Common myeloid progenitor, CD34-positive (primary cell): ENCODE results near the gene KRTAP4-9.

Experiments
- CTCF ChIA-PET: fragments of 350-600 bp; sonication (Branson Sonifier 250); formaldehyde crosslinking; loops from one replicate; lab custom pipeline; 2021; ENCODE audit warnings: antibody characterized with exemption; lab: Charles Lee
- POLR2A ChIA-PET: fragments of 350-600 bp; sonication (Branson Sonifier 250); formaldehyde crosslinking; loops from one replicate; lab custom pipeline; 2021; ENCODE audit warnings: antibody characterized with exemption; lab: Charles Lee
- DNase-seq, 3 donors: peaks; one replicate each; pipeline versions ENCODE4 v3.0.0 to v3.0.0-alpha.2; 2013
- H3K27ac ChIP-seq, 2 experiments: 1 replicate in 1 of 2; 2 replicates in 1 of 2; pipeline ENCODE4 v1.7.0; 2013; ENCODE audit warnings: inconsistent platforms in 2 of 2, low read length in 2 of 2, mild to moderate bottlenecking in 2 of 2, low read depth in 1 of 2, moderate library complexity in 1 of 2; ENCODE audit not compliant: severe bottlenecking in 2 of 2, insufficient read depth in 1 of 2, poor library complexity in 1 of 2
- H3K27me3 ChIP-seq, 5 experiments: replicated peaks in 2 of 5; 1 replicate in 3 of 5; 2 replicates in 2 of 5; pipeline versions ENCODE4 v1.6.1 to v1.7.0; 2013; ENCODE audit warnings: low read length in 4 of 5, mild to moderate bottlenecking in 2 of 5, moderate library complexity in 2 of 5, inconsistent platforms in 1 of 5; ENCODE audit not compliant: insufficient read depth in 5 of 5, control insufficient read depth in 4 of 5
- H3K36me3 ChIP-seq, 4 experiments: 1 replicate in 2 of 4; 2 replicates in 2 of 4; pipeline versions ENCODE4 v1.6.1 to v1.7.0; 2013; ENCODE audit warnings: low read length in 3 of 4, control low read depth in 1 of 4, mild to moderate bottlenecking in 1 of 4; ENCODE audit not compliant: control insufficient read depth in 4 of 4, insufficient read depth in 4 of 4
- H3K4me1 ChIP-seq, 4 experiments: 1 replicate in 3 of 4; 2 replicates in 1 of 4; pipeline versions ENCODE4 v1.6.1 to v1.7.1; 2013; ENCODE audit warnings: low read length in 3 of 4, mild to moderate bottlenecking in 3 of 4, control low read depth in 1 of 4, inconsistent platforms in 1 of 4, moderate library complexity in 1 of 4; ENCODE audit not compliant: control insufficient read depth in 4 of 4, insufficient read depth in 4 of 4; ENCODE audit errors: control extremely low read depth in 1 of 4
- H3K4me3 ChIP-seq, 7 experiments: 1 replicate in 4 of 7; 2 replicates in 3 of 7; pipeline versions ENCODE4 v1.5.1 to v1.7.0; 2013; ENCODE audit warnings: mild to moderate bottlenecking in 7 of 7, low read length in 6 of 7, moderate library complexity in 6 of 7, inconsistent platforms in 2 of 7, low read depth in 2 of 7, control low read depth in 1 of 7; ENCODE audit not compliant: insufficient read depth in 4 of 7, control insufficient read depth in 1 of 7; ENCODE audit errors: extremely low read depth in 1 of 7
- H3K9me3 ChIP-seq, 5 experiments: 1 replicate in 4 of 5; 2 replicates in 1 of 5; pipeline versions ENCODE4 v1.6.1 to v1.7.1; 2013; ENCODE audit warnings: low read length in 4 of 5, mild to moderate bottlenecking in 2 of 5, inconsistent platforms in 1 of 5, low read depth in 1 of 5, moderate library complexity in 1 of 5; ENCODE audit not compliant: control insufficient read depth in 4 of 5, insufficient read depth in 2 of 5; ENCODE audit errors: control extremely low read depth in 1 of 5
- WGBS: methylation state at CpG from one replicate; pipeline ENCODE4 v1.1.5; 2013; ENCODE audit not compliant: insufficient coverage; 5-methylcytosine and 5-hydroxymethylcytosine counted together

The KRTAP4-9 gene

GRCh38 chr17:41153856-41154255 lies 48.7 kb downstream of the KRTAP4-9 start:
- DNase-seq, result peak in 2 of 3 donors; percentile 30 to 47
- H3K36me3 ChIP-seq, result no peaks in the 10 kb centered on the region
- peaks cover 0 to 8% (median 0%) of the 10 kb centered on the region in 4 experiments for H3K4me1 ChIP-seq
- ChIA-PET POLR2A (no interaction called here), CTCF (no interaction called here)
- H3K9me3 ChIP-seq, result peaks cover 0 to 3% (median 0%) of the 10 kb centered on the region in 5 experiments
- H3K4me3 ChIP-seq, result no peak overlapping the region
- 20% methylated on average over 1 of the region's 2 CpGs for WGBS
- no peak overlapping the region for H3K27ac ChIP-seq
- peaks cover 0 to 3% (median 0%) of the 10 kb centered on the region in 5 experiments for H3K27me3 ChIP-seq
